GM19099 (cell line): ENCODE data around the gene ZFAND3.

Experiments used
- POLR2A ChIP-seq: IDR thresholded peaks from 3 replicates; pipeline ENCODE4 v1.6.1; 2011; ENCODE audit warnings: low read depth; ENCODE audit not compliant: insufficient read length; ENCODE audit errors: extremely low read depth

The ZFAND3 gene

DNA sequence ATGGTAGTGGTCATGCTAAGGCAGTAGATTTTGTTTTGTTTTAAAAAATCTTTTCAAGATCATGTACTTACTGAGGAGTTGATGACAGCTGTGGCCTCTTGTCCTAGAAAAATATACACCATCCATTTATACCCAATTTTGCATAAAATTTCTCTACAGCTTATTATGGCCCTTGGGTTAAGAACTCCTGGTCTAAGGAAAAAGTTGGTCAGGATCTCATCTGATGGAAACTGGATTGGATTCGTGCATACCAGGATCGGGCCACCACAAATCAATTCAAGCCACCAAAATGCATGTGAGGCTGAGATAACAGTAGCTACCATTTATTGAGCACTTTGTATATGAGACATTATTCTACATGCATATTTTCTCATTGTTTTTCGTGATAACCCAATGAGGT lies 244.4 kb downstream of the ZFAND3 start:
- TF ChIP-seq POLR2A: no peak

DNA sequence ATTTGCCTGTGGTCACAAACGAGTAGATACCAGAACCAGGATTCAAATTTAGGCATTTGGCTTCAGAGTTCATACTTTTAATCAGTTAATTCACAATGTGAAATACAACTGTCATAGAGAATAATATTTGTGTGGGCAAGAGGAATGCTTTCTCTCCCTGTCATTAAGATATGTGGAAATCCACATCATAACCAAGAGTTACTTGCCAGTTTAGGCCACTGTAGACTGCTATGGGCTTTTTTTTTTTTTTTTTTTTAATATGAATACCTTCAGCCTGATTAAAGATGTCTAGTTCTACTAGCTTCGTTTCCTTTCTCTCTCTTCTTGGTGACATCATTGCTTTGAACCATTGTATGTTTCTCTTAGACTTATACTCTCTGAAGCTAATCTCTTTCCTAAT lies 244.9 kb downstream of the ZFAND3 start:
- TF ChIP-seq POLR2A: no peak

DNA sequence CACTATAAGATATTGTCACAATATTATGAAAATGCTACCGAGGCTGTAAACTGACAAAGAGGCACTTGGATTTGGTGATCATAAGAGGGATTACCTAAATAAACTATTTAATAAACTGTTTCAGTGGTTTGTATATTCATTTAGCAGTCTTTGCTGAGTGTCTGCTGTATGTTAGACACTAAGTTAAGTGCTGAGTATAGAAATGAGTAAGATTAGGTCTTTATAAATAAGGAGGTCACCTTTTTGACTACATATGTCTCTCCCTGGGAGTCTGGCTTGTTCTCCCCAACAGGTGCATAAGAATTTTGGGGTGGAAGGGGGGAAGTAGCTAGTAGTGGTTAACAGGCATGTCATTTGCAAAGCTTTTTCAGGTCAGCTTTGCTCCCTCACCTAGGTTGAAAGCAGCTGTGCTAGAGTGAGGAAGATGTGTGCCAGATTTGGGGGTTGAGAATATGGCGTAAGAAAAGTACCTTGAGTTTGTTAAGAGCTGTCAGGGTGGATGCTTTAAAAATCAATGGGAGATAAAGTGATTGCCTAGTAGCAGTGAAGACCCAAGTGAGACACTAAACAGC lies 246.3 kb downstream of the ZFAND3 start:
- TF ChIP-seq POLR2A: no peak

DNA sequence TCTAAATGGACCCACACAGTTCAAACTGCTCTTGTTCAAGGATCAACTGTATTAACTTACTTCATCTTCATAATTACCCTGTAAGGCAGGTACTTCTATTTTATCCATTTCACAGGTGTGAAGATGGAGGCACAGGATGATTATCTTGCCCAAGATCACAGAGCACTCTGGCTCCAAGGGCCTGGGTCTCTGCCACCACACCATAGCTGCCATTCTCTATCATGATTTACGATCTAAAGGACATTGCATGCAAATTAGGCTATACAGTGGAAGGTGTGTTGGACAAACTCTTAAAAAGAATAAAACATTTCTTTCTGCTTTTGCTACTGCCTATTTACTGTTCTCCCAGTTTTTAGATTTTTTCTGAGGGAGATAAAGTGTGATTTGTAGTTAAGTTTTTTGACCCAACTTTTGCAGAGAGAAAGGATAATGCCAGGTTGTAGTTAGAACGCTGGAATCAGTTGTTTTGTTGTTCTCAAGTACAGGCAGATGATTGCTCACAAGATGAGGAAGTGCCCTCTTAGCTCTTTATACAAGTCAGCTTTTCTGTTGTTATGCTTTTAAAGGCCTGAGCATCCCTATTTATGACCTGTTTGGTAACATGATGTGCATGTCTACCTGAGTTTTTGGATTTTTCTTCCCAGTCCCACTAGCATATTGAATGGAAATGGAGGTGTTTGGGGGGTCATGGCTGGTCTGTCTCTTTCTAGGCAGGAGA lies 247.9 kb downstream of the ZFAND3 start:
- TF ChIP-seq POLR2A: no peak

- TF ChIP-seq POLR2A: no peak
Observed at GRCh38 chr6:38068854-38069590, 249.5 kb downstream of the ZFAND3 start.

- TF ChIP-seq POLR2A: no peak
Observed at GRCh38 chr6:38077488-38078030, 258.0 kb downstream of the ZFAND3 start.

DNA sequence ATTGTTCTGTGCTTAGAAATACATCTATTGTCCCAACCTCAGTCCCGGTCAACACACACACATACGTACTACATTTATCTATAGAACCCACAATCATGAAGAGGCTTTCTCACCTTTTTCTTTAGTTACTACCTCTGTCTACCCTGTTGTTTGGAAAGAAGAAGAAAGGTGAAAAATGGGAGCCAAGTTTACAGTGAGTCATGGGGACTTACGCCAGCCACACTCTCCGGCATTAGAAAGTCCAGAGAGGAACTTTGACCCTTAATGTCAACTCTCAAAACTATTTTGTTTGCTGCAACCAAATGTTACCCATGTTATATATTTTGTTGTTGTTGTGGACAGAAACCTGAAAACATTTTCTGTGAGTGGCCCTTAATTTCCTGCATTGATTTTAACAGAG lies 259.1 kb downstream of the ZFAND3 start:
- TF ChIP-seq POLR2A: no peak

DNA sequence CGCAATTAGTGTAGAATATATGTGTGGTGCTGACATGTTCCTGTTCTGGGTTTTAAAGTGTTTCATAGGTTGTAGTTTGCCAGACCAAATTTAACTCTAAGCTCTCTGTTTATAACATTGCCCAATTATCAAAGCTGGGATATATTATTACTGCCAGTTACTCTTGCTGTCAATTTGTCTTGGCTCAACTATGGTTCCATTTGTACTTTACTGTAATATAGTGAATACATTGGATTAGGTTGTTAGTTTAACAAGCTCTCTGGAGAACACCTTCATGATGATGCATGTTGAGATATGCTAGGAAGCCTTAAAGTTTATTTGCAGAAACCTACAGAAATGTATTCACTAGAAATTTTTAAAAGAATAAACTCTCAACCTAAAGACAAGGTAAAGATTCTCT lies 259.6 kb downstream of the ZFAND3 start:
- TF ChIP-seq POLR2A: no peak

GRCh38 chr6:38079537-38079936 lies 260.0 kb downstream of the ZFAND3 start:
- no peak for TF ChIP-seq POLR2A

GRCh38 chr6:38080360-38080759 lies 260.8 kb downstream of the ZFAND3 start:
- no peak for TF ChIP-seq POLR2A

DNA sequence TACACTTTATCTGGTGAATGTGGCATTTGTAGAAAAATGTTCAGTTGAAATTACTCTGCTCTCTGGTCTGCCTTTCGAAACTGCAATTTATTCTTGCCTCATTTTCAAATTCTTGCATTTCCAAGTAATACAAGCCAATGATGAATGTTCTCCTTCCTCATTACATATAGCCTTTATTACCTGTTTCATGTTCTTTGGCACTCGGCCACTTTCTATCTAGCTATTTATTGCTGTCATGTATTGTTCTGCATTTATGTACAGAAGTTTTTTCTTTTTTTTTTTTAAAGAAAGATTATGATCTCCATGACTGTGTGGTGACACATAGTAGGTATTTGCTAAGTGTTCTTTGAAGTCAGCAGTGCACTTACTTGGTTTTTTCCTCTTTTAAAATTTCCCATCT lies 261.4 kb downstream of the ZFAND3 start:
- no peak for TF ChIP-seq POLR2A

DNA sequence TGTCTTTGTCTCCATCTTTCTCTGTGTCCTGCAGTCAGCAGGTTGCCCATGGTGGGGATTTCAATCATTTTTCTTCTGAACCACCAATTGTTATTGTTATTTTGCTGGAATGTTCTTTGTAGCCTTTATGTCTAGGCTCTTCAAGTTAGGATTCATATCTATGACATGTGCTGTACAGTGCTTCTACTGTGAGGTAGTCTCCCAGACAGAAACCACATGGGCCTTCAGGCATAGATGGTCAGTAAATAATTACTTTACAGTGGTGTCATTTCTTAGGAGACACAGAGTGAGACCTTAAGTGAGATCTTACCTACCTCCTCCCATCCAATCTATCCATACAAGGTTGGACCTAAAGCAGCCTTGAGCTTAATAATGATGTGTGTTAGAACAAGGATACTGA lies 265.5 kb downstream of the ZFAND3 start:
- TF ChIP-seq POLR2A: no peak

DNA sequence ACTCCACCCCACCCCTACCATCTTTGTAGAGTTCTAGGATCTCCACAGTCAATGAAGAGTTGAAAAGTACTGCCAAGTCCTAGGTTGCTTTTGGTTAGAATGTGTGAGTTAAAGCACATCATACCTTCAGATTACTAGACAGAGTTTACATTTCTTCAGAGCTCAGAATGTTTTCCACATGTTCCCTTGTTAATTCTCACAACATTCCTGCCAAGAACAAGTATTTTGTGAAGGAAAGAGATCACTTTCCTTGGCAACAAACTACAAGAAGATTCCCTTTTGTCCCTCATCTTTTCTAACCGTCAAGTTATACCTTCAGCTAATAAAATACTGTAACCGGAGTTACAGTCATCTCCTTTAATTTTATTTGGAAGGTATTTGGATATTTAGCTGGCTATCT lies 266.8 kb downstream of the ZFAND3 start:
- no peak for TF ChIP-seq POLR2A

GRCh38 chr6:38088010-38088409 lies 268.5 kb downstream of the ZFAND3 start:
- no peak for TF ChIP-seq POLR2A

DNA sequence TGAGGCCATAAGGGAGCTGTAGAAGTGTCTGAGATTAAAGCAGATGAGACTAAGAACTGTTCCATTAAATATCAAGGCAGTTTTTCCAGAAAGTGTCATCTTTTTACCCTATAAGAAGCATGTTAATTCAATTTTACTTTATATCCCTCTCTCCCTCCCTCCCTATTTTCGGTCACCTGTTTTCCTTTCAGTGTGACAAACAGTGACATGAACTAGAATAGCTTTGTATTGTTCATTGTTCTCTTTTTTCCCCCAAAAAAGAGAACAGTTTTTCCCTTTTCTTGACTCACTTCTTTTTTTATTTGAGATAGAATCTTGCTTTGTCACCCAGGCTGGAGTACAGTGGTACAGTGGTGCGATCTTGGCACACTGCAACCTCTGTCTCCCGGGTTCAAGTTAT lies 269.3 kb downstream of the ZFAND3 start:
- TF ChIP-seq POLR2A: no peak

DNA sequence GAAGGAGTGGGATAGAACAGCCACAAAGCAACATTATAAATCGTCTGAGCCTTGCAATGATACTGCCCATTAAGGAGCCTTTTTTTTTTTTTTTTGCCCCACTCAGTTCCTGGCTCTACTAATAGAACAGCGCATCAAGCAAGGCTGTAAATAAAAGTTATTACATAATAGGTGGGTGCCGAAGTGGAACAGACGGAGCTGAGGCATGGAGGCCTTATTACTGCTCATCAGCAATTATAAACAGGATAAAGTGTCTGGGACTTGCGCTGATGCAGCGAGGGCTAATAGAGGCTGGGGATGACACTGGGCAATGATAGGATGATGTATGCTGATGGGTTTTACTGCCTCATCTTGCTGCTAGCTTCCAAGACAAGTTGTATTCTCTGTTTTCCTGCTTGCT lies 272.1 kb downstream of the ZFAND3 start:
- TF ChIP-seq POLR2A: no peak
